ENCODE data around the gene ARHGAP6. TPM values are rescaled to one million over a fixed set of nuclear protein-coding genes. Genes with fewer than 3 reads are reported as not detected.

The ARHGAP6 gene
- total and polyA plus RNA-seq, 2 of the 13 experiments (the other 11 are each of a cell fraction or from before 2014, with no cell fraction given) = 0.11 TPM; not detected in 1

GRCh38 chrX:11611965-11612364, 53.8 kb downstream of the ARHGAP6 start:
- intact Hi-C loops (cut with micrococcal nuclease; ENCODE audit: unreplicated experiment) (no loop called here), in situ Hi-C loops (cut with HindIII; ENCODE audit: extremely low pct_ligation_motif_present, low pct_unique_long_range_greater_than_20kb) (no loop called here)
- Histone ChIP-seq H3K9me3 (ENCODE audit: low read length) (no peaks in the 10 kb centered on the region), H4K20me1 (ENCODE audit: insufficient read depth, low read length) (no peaks in the 10 kb centered on the region), H3K4me2 (ENCODE audit: low read depth, low read length) (no peak overlapping the region), H3K79me2 (ENCODE audit: insufficient read depth, low read length) (no peaks in the 10 kb centered on the region), H3K9ac (ENCODE audit: insufficient read depth, low read depth, low read length) (no peak overlapping the region), H3K27ac (ENCODE audit: extremely low read length, insufficient read depth, low read length) (no peak overlapping the region), H3K36me3 (replicated peaks in 1 of 2; ENCODE audit: control insufficient read depth in 1 of 2, insufficient read depth in 2 of 2, low read length in 2 of 2) (no peaks in the 10 kb centered on the region), H3K27me3 (ENCODE audit: control insufficient read depth in 1 of 2, insufficient read depth in 2 of 2, low read length in 2 of 2) (no peaks in the 10 kb centered on the region), H2AFZ (ENCODE audit: low read length) (no peak overlapping the region), H3K4me3 (replicated peaks in 1 of 3; ENCODE audit: insufficient read depth in 1 of 3, low read depth in 2 of 3, low read length in 3 of 3) (no peak overlapping the region), H3K4me1 (ENCODE audit: insufficient read depth, low read length) (no peaks in the 10 kb centered on the region)
- DNase-seq (ENCODE audit: low spot score) (no peak), ATAC-seq (no peak), FAIRE-seq (no peak)
- BruUV-seq (replicated peaks) = no TSS peak
- no peak for TF ChIP-seq CCAR2 (optimal IDR thresholded peaks at IDR 0.05; ENCODE audit: low read depth, low read length)
- no peak for TF ChIP-seq ZNF350 (CRISPR knock-in tag; IDR thresholded peaks at IDR 0.05; ENCODE audit: borderline replicate concordance, low read depth)
- no peak for TF ChIP-seq ZNF7 (CRISPR knock-in tag; IDR thresholded peaks at IDR 0.05)
- no peak for TF ChIP-seq NR2F6 (IDR thresholded peaks at IDR 0.05)
- TF ChIP-seq NR2F6 (CRISPR knock-in tag; IDR thresholded peaks at IDR 0.05) = no peak
- no peak for TF ChIP-seq REPIN1 (CRISPR knock-in tag; IDR thresholded peaks at IDR 0.05; ENCODE audit: borderline replicate concordance, low read depth)
- no peak for TF ChIP-seq NAIF1 (CRISPR knock-in tag; IDR thresholded peaks at IDR 0.05; ENCODE audit: borderline replicate concordance)
- TF ChIP-seq SIN3A (IDR thresholded peaks at IDR 0.05; ENCODE audit: borderline replicate concordance, low read depth, low read length) = no peak
- TF ChIP-seq KLF15 (CRISPR knock-in tag; IDR thresholded peaks at IDR 0.05; ENCODE audit: borderline replicate concordance) = no peak
- WGBS (ENCODE audit: low lambda C conversion rate) = 0% methylated on average over 1 of the region's 1 CpG
- ChIA-PET CTCF (ENCODE audit: low intra/inter-chr PET ratio, low total read pairs) (no interaction called here), POLR2A (no interaction called here)

DNA sequence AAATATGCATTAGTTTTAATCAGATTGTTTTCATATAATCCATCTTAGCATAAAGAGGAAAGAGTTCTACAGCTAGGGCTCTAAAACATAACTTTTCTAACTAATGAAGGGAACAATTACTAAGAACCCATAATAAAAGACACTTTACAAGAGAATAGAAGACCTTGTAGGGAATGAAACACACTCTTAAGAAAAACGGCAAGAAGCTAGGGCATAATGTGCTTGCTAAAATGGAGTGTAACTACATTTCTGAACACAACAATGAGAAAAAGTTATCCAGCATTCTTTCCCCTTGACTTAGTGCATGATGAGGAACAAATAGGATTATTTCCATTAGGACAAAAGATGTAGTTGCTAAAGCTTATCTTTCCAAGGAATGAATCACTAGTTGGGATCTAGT, 54.6 kb downstream of the ARHGAP6 start:
- FAIRE-seq (no peak), ATAC-seq (no peak), DNase-seq (ENCODE audit: low spot score) (no peak)
- no TSS peak for BruUV-seq (replicated peaks)
- H3K27ac ChIP-seq (ENCODE audit: extremely low read length, insufficient read depth, low read length) = no peak overlapping the region
- no peaks in the 10 kb centered on the region for H3K9me3 ChIP-seq (ENCODE audit: low read length)
- ChIA-PET POLR2A (no interaction called here), CTCF (ENCODE audit: low intra/inter-chr PET ratio, low total read pairs) (no interaction called here)
- H3K4me1 ChIP-seq (ENCODE audit: insufficient read depth, low read length) = no peaks in the 10 kb centered on the region
- no peaks in the 10 kb centered on the region for H3K36me3 ChIP-seq (replicated peaks in 1 of 2; ENCODE audit: control insufficient read depth in 1 of 2, insufficient read depth in 2 of 2, low read length in 2 of 2)
- H3K27me3 ChIP-seq (ENCODE audit: control insufficient read depth in 1 of 2, insufficient read depth in 2 of 2, low read length in 2 of 2) = no peaks in the 10 kb centered on the region
- no peak overlapping the region for H3K4me3 ChIP-seq (replicated peaks in 1 of 3; ENCODE audit: insufficient read depth in 1 of 3, low read depth in 2 of 3, low read length in 3 of 3)
- WGBS (ENCODE audit: low lambda C conversion rate) = 0% methylated on average over 1 of the region's 1 CpG
- no peaks in the 10 kb centered on the region for H3K79me2 ChIP-seq (ENCODE audit: insufficient read depth, low read length)
- intact Hi-C loops (cut with micrococcal nuclease; ENCODE audit: unreplicated experiment) = no loop called here
- H3K4me2 ChIP-seq (ENCODE audit: low read depth, low read length) = no peak overlapping the region
- H2AFZ ChIP-seq (ENCODE audit: low read length) = no peak overlapping the region
- no peaks in the 10 kb centered on the region for H4K20me1 ChIP-seq (ENCODE audit: insufficient read depth, low read length)
- in situ Hi-C loops (cut with HindIII; ENCODE audit: extremely low pct_ligation_motif_present, low pct_unique_long_range_greater_than_20kb) = no loop called here
- H3K9ac ChIP-seq (ENCODE audit: insufficient read depth, low read depth, low read length) = no peak overlapping the region
- TF ChIP-seq NFKB2 (CRISPR knock-in tag; IDR thresholded peaks at IDR 0.05; ENCODE audit: borderline replicate concordance) (no peak), NR2F1 (CRISPR knock-in tag; IDR thresholded peaks at IDR 0.05) (no peak), ZNF724P (CRISPR knock-in tag; IDR thresholded peaks at IDR 0.05; ENCODE audit: borderline replicate concordance) (no peak), HDAC6 (IDR thresholded peaks at IDR 0.05; ENCODE audit: low read depth, low read length) (no peak), ZNF12 (CRISPR knock-in tag; IDR thresholded peaks at IDR 0.05) (no peak), ZNF563 (CRISPR knock-in tag; IDR thresholded peaks at IDR 0.05) (no peak), PBX2 (CRISPR knock-in tag; IDR thresholded peaks at IDR 0.05) (no peak), MBNL3 (CRISPR knock-in tag; conservative IDR thresholded peaks at IDR 0.05) (no peak), HDAC2 (CRISPR knock-in tag; IDR thresholded peaks at IDR 0.05) (no peak), ZNF44 (CRISPR knock-in tag; IDR thresholded peaks at IDR 0.05) (no peak)
- TF ChIP-seq, protein P1, sequence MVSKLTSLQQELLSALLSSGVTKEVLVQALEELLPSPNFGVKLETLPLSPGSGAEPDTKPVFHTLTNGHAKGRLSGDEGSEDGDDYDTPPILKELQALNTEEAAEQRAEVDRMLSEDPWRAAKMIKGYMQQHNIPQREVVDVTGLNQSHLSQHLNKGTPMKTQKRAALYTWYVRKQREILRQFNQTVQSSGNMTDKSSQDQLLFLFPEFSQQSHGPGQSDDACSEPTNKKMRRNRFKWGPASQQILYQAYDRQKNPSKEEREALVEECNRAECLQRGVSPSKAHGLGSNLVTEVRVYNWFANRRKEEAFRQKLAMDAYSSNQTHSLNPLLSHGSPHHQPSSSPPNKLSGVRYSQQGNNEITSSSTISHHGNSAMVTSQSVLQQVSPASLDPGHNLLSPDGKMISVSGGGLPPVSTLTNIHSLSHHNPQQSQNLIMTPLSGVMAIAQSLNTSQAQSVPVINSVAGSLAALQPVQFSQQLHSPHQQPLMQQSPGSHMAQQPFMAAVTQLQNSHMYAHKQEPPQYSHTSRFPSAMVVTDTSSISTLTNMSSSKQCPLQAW (CRISPR knock-in tag; IDR thresholded peaks at IDR 0.05) = no peak

Data from HepG2 (cell line).